Measurements from ENCODE around the gene EDDM13. TPM values are rescaled to one million over a fixed set of nuclear protein-coding genes. Genes with fewer than 3 reads are reported as not detected.

The EDDM13 gene
- total and polyA plus RNA-seq, 2 of the 13 experiments (the other 11 are each of a cell fraction or from before 2014, with no cell fraction given) = not detected

DNA sequence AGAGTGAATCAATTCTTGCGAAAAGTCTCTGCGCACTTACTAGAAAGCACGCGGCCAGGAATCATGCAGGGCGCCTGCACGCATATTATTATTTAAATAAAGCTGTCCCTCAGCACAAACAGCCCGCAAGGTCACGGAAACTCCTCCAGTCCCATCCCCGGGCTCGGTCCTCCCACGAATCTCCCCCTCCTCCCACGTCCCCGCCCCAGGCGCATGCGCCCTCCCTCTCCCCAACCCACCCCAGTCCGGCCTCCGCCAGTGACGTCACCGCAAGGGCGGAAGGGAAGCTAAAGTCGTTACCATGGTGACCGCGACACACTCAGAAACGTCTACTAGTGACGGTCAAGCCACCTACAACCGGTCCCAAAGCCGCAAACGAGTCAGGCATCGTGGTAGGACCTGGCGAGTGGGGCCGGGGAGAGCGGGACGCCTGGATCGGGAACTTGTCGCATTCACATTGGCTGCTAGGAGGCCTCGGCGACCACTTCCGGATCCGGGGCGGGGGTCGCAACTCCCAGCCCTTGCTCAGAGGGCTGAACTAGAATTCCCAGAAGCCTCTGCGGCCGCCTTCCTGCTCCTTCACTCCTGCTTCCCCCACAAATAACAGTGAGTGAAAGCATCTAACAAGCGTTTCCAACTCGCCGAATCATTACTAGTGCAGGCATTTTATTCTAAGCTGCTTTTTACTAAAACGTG lies 42.0 kb downstream of the EDDM13 start, which contains the start of gene ZSCAN5A (continued):
- no peak for TF ChIP-seq PLSCR1 (CRISPR knock-in tag; IDR thresholded peaks at IDR 0.05; ENCODE audit: borderline replicate concordance)
- no peak; the same call in 1 of the 2 replicates for TF ChIP-seq CHD2 (IDR thresholded peaks at IDR 0.05; ENCODE audit: low read depth, low read length)
- TF ChIP-seq MBNL3 (CRISPR knock-in tag; conservative IDR thresholded peaks at IDR 0.05) = no peak
- TF ChIP-seq ZNF713 (CRISPR knock-in tag; IDR thresholded peaks at IDR 0.05) = no peak
- TF ChIP-seq RXRB (CRISPR knock-in tag; IDR thresholded peaks at IDR 0.05; ENCODE audit: borderline replicate concordance) = no peak
- TF ChIP-seq ZNF550 (CRISPR knock-in tag; IDR thresholded peaks at IDR 0.05; ENCODE audit: borderline replicate concordance) = peak; percentile 90; the same call in 1 of the 2 replicates
- TF ChIP-seq, protein P1, sequence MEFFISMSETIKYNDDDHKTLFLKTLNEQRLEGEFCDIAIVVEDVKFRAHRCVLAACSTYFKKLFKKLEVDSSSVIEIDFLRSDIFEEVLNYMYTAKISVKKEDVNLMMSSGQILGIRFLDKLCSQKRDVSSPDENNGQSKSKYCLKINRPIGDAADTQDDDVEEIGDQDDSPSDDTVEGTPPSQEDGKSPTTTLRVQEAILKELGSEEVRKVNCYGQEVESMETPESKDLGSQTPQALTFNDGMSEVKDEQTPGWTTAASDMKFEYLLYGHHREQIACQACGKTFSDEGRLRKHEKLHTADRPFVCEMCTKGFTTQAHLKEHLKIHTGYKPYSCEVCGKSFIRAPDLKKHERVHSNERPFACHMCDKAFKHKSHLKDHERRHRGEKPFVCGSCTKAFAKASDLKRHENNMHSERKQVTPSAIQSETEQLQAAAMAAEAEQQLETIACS (CRISPR knock-in tag; IDR thresholded peaks at IDR 0.05) = no peak
- no peak for TF ChIP-seq ZFP82 (CRISPR knock-in tag; IDR thresholded peaks at IDR 0.05; ENCODE audit: borderline replicate concordance)
- no peak for TF ChIP-seq BHLHE40 (IDR thresholded peaks at IDR 0.05; ENCODE audit: low read length)
- peak in 1 of 2 experiments; percentile 8; a peak in 1 of 4 replicates for TF ChIP-seq EP300 (IDR thresholded peaks at IDR 0.05; ENCODE audit: low read depth in 2 of 2, low read length in 2 of 2)
- no peak for TF ChIP-seq EP300 (CRISPR knock-in tag; IDR thresholded peaks at IDR 0.05; ENCODE audit: borderline replicate concordance)
- TF ChIP-seq ARNT (IDR thresholded peaks at IDR 0.05) = no peak
- peak; percentile 25 for TF ChIP-seq ASH2L (IDR thresholded peaks at IDR 0.05; ENCODE audit: insufficient read length, low read depth, low read length)
- TF ChIP-seq, protein P2, sequence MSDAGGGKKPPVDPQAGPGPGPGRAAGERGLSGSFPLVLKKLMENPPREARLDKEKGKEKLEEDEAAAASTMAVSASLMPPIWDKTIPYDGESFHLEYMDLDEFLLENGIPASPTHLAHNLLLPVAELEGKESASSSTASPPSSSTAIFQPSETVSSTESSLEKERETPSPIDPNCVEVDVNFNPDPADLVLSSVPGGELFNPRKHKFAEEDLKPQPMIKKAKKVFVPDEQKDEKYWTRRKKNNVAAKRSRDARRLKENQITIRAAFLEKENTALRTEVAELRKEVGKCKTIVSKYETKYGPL (CRISPR knock-in tag; IDR thresholded peaks at IDR 0.05) = no peak
- TF ChIP-seq ZNF577 (CRISPR knock-in tag; IDR thresholded peaks at IDR 0.05; ENCODE audit: borderline replicate concordance, low read depth) = no peak
- TF ChIP-seq, protein P3, sequence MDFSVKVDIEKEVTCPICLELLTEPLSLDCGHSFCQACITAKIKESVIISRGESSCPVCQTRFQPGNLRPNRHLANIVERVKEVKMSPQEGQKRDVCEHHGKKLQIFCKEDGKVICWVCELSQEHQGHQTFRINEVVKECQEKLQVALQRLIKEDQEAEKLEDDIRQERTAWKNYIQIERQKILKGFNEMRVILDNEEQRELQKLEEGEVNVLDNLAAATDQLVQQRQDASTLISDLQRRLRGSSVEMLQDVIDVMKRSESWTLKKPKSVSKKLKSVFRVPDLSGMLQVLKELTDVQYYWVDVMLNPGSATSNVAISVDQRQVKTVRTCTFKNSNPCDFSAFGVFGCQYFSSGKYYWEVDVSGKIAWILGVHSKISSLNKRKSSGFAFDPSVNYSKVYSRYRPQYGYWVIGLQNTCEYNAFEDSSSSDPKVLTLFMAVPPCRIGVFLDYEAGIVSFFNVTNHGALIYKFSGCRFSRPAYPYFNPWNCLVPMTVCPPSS (IDR thresholded peaks at IDR 0.05) = no peak
- no peak for TF ChIP-seq ZNF7 (CRISPR knock-in tag; IDR thresholded peaks at IDR 0.05)
- TF ChIP-seq ZNF816 (CRISPR knock-in tag; IDR thresholded peaks at IDR 0.05; ENCODE audit: borderline replicate concordance) = no peak
- no peak for TF ChIP-seq RELA (CRISPR knock-in tag; IDR thresholded peaks at IDR 0.05)
- no peak for TF ChIP-seq NR2F2 (IDR thresholded peaks at IDR 0.05; ENCODE audit: borderline replicate concordance, low read depth)
- no peak; the same call in 1 of the 2 replicates for TF ChIP-seq ZNF136 (CRISPR knock-in tag; IDR thresholded peaks at IDR 0.05; ENCODE audit: low read depth)
- no peak for TF ChIP-seq GATAD2A (CRISPR knock-in tag; IDR thresholded peaks at IDR 0.05)
- no peak for TF ChIP-seq RARA (CRISPR knock-in tag; IDR thresholded peaks at IDR 0.05)
- no peak for TF ChIP-seq CEBPZ (IDR thresholded peaks at IDR 0.05; ENCODE audit: low read length)
